Liver (tissue), 9 donors: ENCODE measurements around the gene CCNY. TPM values are rescaled to one million over a fixed set of nuclear protein-coding genes. Genes with fewer than 3 reads are reported as not detected.

Experiments used
- DNase-seq: peaks from one replicate; pipeline ENCODE4 v3.0.0-alpha.2; 2017; ENCODE audit warnings: low spot score
- H3K27ac ChIP-seq, 2 donors: one replicate each; pipeline ENCODE4 v1.7.0; 2013; ENCODE audit warnings: inconsistent platforms in 2 of 2, low read length in 2 of 2, control low read depth in 1 of 2, low read depth in 1 of 2, mild to moderate bottlenecking in 1 of 2
- H3K27me3 ChIP-seq, 4 donors: one replicate each; pipeline versions ENCODE4 v1.6.1 to v1.7.0; 2013; ENCODE audit warnings: low read length in 3 of 4, inconsistent platforms in 1 of 4, mild to moderate bottlenecking in 1 of 4, moderate library complexity in 1 of 4; ENCODE audit not compliant: control insufficient read depth in 4 of 4, insufficient read depth in 4 of 4
- H3K36me3 ChIP-seq, 4 donors: one replicate each; pipeline versions ENCODE4 v1.6.1 to v1.7.0; 2013; ENCODE audit warnings: low read length in 3 of 4, mild to moderate bottlenecking in 3 of 4, low read depth in 1 of 4, moderate library complexity in 1 of 4; ENCODE audit not compliant: control insufficient read depth in 4 of 4, insufficient read depth in 3 of 4
- H3K4me1 ChIP-seq, 4 donors: one replicate each; pipeline versions ENCODE4 v1.6.1 to v1.7.0; 2013; ENCODE audit warnings: low read length in 3 of 4, mild to moderate bottlenecking in 3 of 4, moderate library complexity in 1 of 4; ENCODE audit not compliant: control insufficient read depth in 4 of 4, insufficient read depth in 4 of 4
- H3K4me3 ChIP-seq, 3 donors: one replicate each; pipeline versions ENCODE4 v1.6.1 to v1.7.0; 2013; ENCODE audit warnings: low read length in 3 of 3, control low read depth in 1 of 3, low read depth in 1 of 3, mild to moderate bottlenecking in 1 of 3
- H3K9ac ChIP-seq, 2 donors: one replicate each; pipeline ENCODE4 v1.7.0; 2013; ENCODE audit warnings: low read length in 2 of 2, mild to moderate bottlenecking in 2 of 2, moderate library complexity in 2 of 2, control low read depth in 1 of 2, low read depth in 1 of 2
- H3K9me3 ChIP-seq, 4 donors: one replicate each; pipeline versions ENCODE4 v1.6.1 to v1.7.0; 2013; ENCODE audit warnings: low read length in 3 of 4; ENCODE audit not compliant: control insufficient read depth in 4 of 4
- EGR1 ChIP-seq, 2 donors: IDR thresholded peaks; 2 replicates each; pipeline ENCODE4 v1.6.1; 2016 to 2018; ENCODE audit warnings: antibody characterized with exemption in 2 of 2, low read depth in 2 of 2
- FOXA1 ChIP-seq: IDR thresholded peaks from 2 replicates; pipeline ENCODE4 v1.6.1; 2016; ENCODE audit warnings: antibody characterized with exemption
- FOXA2 ChIP-seq: IDR thresholded peaks from 2 replicates; pipeline ENCODE4 v1.6.1; 2016; ENCODE audit warnings: antibody characterized with exemption
- GABPA ChIP-seq, 2 donors: IDR thresholded peaks in 1 of 2; conservative IDR thresholded peaks in 1 of 2; 2 replicates each; pipeline ENCODE4 v1.6.1; 2016; ENCODE audit warnings: antibody characterized with exemption in 2 of 2, mild to moderate bottlenecking in 1 of 2, moderate library complexity in 1 of 2
- HNF4A ChIP-seq, 2 donors: conservative IDR thresholded peaks; 2 replicates each; pipeline ENCODE4 v1.6.1; 2016; ENCODE audit warnings: antibody characterized with exemption in 2 of 2, mild to moderate bottlenecking in 2 of 2
- HNF4G ChIP-seq: IDR thresholded peaks from 2 replicates; pipeline ENCODE4 v1.6.1; 2016; ENCODE audit warnings: antibody characterized with exemption
- JUND ChIP-seq, 2 donors: IDR thresholded peaks; 2 replicates each; pipeline ENCODE4 v1.6.1; 2016; ENCODE audit warnings: antibody characterized with exemption in 2 of 2
- NR2F2 ChIP-seq: IDR thresholded peaks from 2 replicates; pipeline ENCODE4 v1.6.1; 2016; ENCODE audit warnings: antibody characterized with exemption
- RAD21 ChIP-seq, 2 donors: IDR thresholded peaks; 2 replicates each; pipeline ENCODE4 v1.6.1; 2016; ENCODE audit warnings: antibody characterized with exemption in 2 of 2, mild to moderate bottlenecking in 2 of 2
- RXRA ChIP-seq, 2 donors: IDR thresholded peaks; 2 replicates each; pipeline ENCODE4 v1.6.1; 2017 to 2018; ENCODE audit warnings: antibody characterized with exemption in 2 of 2, mild to moderate bottlenecking in 1 of 2
- SP1 ChIP-seq: IDR thresholded peaks from 2 replicates; pipeline ENCODE4 v1.6.1; 2018; ENCODE audit warnings: antibody characterized with exemption, mild to moderate bottlenecking
- TAF1 ChIP-seq: conservative IDR thresholded peaks from 2 replicates; pipeline ENCODE4 v1.6.1; 2016; ENCODE audit warnings: antibody characterized with exemption, mild to moderate bottlenecking
- YY1 ChIP-seq: IDR thresholded peaks from 2 replicates; pipeline ENCODE4 v1.6.1; 2016; ENCODE audit warnings: antibody characterized with exemption, mild to moderate bottlenecking
- WGBS: extraction: QIAGEN DNeasy Blood & Tissue Kit; methylation state at CpG from one replicate; pipeline ENCODE4 v1.1.7; 2013; 5-methylcytosine and 5-hydroxymethylcytosine counted together
- polyA plus RNA-seq, 2 donors: library from polyadenylated mRNA; stranded (reverse) in 1 of 2; unstranded in 1 of 2; fragments of 200-250 nt in 1 of 2; fragments of >200 nt in 1 of 2; fragmentation: Nextera tagmentation in 1 of 2; extraction: Ambion mirVana in 1 of 2; gene quantifications; one replicate each; pipeline versions ENCODE4 v1.2.1 to v1.2.3, GENCODE V29; 2013 to 2015
- total RNA-seq, 2 donors: library from RNA; depleted of rRNA; stranded (reverse); fragments of >200 nt; gene quantifications; one replicate each; pipeline ENCODE4 v1.2.3, GENCODE V29; 2014
- TF ChIP-seq, protein P1 (sequence below): IDR thresholded peaks from 2 replicates; pipeline ENCODE4 v1.6.1; 2016; ENCODE audit warnings: antibody characterized with exemption
- TF ChIP-seq, protein P2 (sequence below): IDR thresholded peaks from 2 replicates; pipeline ENCODE4 v1.6.1; 2016; ENCODE audit warnings: antibody characterized with exemption, mild to moderate bottlenecking
- TF ChIP-seq, protein P3 (sequence below): IDR thresholded peaks from 2 replicates; pipeline ENCODE4 v1.6.1; 2016; ENCODE audit warnings: antibody characterized with exemption
- TF ChIP-seq, protein P4 (sequence below): fragments of 150-350 bp; IDR thresholded peaks from 2 replicates; pipeline ENCODE4 v1.5.1; 2017; ENCODE audit warnings: improper control_type of control experiment, low read depth, low read length; ENCODE audit not compliant: missing input control
- donor health status: healthy.
- donor health status: healthy.
- donor health status: healthy.
- donor health status: healthy.
- donor health status: healthy.

The CCNY gene
- total and polyA plus RNA-seq, 4 donors = 17.6 to 38.4 (median 21.8) TPM

- H3K9ac ChIP-seq = no peak overlapping the region
- TF ChIP-seq HNF4A (conservative IDR thresholded peaks at IDR 0.05) = no peak
- TF ChIP-seq RXRA (IDR thresholded peaks at IDR 0.05) = no peak
- TF ChIP-seq, protein P1, sequence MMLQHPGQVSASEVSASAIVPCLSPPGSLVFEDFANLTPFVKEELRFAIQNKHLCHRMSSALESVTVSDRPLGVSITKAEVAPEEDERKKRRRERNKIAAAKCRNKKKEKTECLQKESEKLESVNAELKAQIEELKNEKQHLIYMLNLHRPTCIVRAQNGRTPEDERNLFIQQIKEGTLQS = no peak
- TF ChIP-seq TAF1 = no peak
- TF ChIP-seq, protein P2, sequence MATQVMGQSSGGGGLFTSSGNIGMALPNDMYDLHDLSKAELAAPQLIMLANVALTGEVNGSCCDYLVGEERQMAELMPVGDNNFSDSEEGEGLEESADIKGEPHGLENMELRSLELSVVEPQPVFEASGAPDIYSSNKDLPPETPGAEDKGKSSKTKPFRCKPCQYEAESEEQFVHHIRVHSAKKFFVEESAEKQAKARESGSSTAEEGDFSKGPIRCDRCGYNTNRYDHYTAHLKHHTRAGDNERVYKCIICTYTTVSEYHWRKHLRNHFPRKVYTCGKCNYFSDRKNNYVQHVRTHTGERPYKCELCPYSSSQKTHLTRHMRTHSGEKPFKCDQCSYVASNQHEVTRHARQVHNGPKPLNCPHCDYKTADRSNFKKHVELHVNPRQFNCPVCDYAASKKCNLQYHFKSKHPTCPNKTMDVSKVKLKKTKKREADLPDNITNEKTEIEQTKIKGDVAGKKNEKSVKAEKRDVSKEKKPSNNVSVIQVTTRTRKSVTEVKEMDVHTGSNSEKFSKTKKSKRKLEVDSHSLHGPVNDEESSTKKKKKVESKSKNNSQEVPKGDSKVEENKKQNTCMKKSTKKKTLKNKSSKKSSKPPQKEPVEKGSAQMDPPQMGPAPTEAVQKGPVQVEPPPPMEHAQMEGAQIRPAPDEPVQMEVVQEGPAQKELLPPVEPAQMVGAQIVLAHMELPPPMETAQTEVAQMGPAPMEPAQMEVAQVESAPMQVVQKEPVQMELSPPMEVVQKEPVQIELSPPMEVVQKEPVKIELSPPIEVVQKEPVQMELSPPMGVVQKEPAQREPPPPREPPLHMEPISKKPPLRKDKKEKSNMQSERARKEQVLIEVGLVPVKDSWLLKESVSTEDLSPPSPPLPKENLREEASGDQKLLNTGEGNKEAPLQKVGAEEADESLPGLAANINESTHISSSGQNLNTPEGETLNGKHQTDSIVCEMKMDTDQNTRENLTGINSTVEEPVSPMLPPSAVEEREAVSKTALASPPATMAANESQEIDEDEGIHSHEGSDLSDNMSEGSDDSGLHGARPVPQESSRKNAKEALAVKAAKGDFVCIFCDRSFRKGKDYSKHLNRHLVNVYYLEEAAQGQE = no peak
- TF ChIP-seq NR2F2 = no peak
- TF ChIP-seq, protein P3, sequence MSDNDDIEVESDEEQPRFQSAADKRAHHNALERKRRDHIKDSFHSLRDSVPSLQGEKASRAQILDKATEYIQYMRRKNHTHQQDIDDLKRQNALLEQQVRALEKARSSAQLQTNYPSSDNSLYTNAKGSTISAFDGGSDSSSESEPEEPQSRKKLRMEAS = no peak
- no peak for TF ChIP-seq FOXA2
- no peak for TF ChIP-seq FOXA1
- TF ChIP-seq, protein P4, sequence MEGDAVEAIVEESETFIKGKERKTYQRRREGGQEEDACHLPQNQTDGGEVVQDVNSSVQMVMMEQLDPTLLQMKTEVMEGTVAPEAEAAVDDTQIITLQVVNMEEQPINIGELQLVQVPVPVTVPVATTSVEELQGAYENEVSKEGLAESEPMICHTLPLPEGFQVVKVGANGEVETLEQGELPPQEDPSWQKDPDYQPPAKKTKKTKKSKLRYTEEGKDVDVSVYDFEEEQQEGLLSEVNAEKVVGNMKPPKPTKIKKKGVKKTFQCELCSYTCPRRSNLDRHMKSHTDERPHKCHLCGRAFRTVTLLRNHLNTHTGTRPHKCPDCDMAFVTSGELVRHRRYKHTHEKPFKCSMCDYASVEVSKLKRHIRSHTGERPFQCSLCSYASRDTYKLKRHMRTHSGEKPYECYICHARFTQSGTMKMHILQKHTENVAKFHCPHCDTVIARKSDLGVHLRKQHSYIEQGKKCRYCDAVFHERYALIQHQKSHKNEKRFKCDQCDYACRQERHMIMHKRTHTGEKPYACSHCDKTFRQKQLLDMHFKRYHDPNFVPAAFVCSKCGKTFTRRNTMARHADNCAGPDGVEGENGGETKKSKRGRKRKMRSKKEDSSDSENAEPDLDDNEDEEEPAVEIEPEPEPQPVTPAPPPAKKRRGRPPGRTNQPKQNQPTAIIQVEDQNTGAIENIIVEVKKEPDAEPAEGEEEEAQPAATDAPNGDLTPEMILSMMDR = no peak
- no peak for TF ChIP-seq GABPA (IDR thresholded peaks at IDR 0.05 in 1 of 2, conservative IDR thresholded peaks at IDR 0.05 in 1 of 2)
- TF ChIP-seq YY1 = no peak
- H3K4me1 ChIP-seq = no peaks in the 10 kb centered on the region
- no peaks in the 10 kb centered on the region for H3K9me3 ChIP-seq
- DNase-seq = no peak
- 96% methylated on average over 7 of the region's 7 CpGs for WGBS
- H3K27ac ChIP-seq = no peak overlapping the region
- no peaks in the 10 kb centered on the region for H3K27me3 ChIP-seq
- peaks cover 0 to 21% (median 8%) of the 10 kb centered on the region in 4 donors for H3K36me3 ChIP-seq
- no peak overlapping the region for H3K4me3 ChIP-seq
Observed at GRCh38 chr10:35552650-35553342, 216.5 kb downstream of the CCNY start.

DNA sequence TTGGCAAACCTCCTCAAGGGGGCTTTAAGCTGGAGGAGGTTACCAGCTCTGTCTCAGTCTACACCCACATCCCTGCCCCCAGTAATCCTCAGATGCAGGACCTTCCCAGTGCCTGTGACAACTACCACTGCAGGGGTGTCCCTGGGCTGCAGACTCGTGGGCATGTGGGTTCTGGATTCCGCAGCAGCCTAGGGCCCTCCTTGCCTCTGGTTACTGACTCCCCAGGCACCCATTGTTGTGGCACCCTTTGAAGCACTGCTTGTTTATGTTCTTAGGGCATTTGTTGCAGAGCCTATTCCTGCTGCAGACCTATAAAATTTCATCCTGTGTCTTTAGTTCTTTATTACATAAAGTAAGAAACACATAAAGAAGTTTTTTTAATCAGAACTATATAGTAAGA lies 217.7 kb downstream of the CCNY start:
- Histone ChIP-seq H3K4me3 (no peak overlapping the region), H3K4me1 (no peaks in the 10 kb centered on the region), H3K27ac (no peak overlapping the region), H3K9ac (no peak overlapping the region), H3K27me3 (no peaks in the 10 kb centered on the region), H3K9me3 (no peaks in the 10 kb centered on the region), H3K36me3 (peaks cover 0 to 19% (median 8%) of the 10 kb centered on the region in 4 donors)
- 76% methylated on average over 2 of the region's 2 CpGs for WGBS
- TF ChIP-seq, protein P4 = no peak
- TF ChIP-seq HNF4A (conservative IDR thresholded peaks at IDR 0.05) (no peak), FOXA2 (no peak), HNF4G (no peak), FOXA1 (no peak), RAD21 (IDR thresholded peaks at IDR 0.05) (no peak), RXRA (IDR thresholded peaks at IDR 0.05) (no peak), NR2F2 (no peak), TAF1 (no peak), EGR1 (IDR thresholded peaks at IDR 0.05; ENCODE audit: low read depth in 2 of 2) (no peak), GABPA (IDR thresholded peaks at IDR 0.05 in 1 of 2, conservative IDR thresholded peaks at IDR 0.05 in 1 of 2) (no peak), SP1 (no peak), YY1 (no peak), JUND (IDR thresholded peaks at IDR 0.05) (no peak)
- TF ChIP-seq, protein P2 = no peak
- TF ChIP-seq, protein P1 = no peak
- no peak for DNase-seq
